ENCODE results near the gene IDH2. TPM values are rescaled to one million over a fixed set of nuclear protein-coding genes. Genes with fewer than 3 reads are reported as not detected.

The IDH2 gene
- total RNA-seq, 1 experiment from 2014 or later: 48.1 TPM

GRCh38 chr15:90080818-90081393 lies 21.4 kb downstream of the IDH2 start:
- H3K9me3 ChIP-seq (ENCODE audit: control insufficient read depth in 1 of 2, insufficient read depth in 1 of 2, low read depth in 1 of 2, low read length in 2 of 2): no peaks in the 10 kb centered on the region
- no peaks in the 10 kb centered on the region for H3K79me2 ChIP-seq (ENCODE audit: insufficient read depth, low read length)
- no peaks in the 10 kb centered on the region; a peak in 1 of 4 replicates for H3K36me3 ChIP-seq (ENCODE audit: control insufficient read depth in 1 of 2, insufficient read depth in 2 of 2, low read length in 2 of 2)
- no peaks in the 10 kb centered on the region for H3K9me2 ChIP-seq (ENCODE audit: insufficient read depth)
- no peak overlapping the region for H3K9ac ChIP-seq (ENCODE audit: low read length)
- no peak overlapping the region for H3K4me2 ChIP-seq (ENCODE audit: low read length)
- POLR2A ChIA-PET: no interaction called here
- no peak overlapping the region for H3K27ac ChIP-seq (ENCODE audit: low read depth, low read length)
- H3K4me3 ChIP-seq (replicated peaks in 1 of 2; ENCODE audit: low read depth in 1 of 2, low read length in 2 of 2): no peak overlapping the region
- H3K4me1 ChIP-seq (ENCODE audit: control insufficient read depth in 1 of 2, insufficient read depth in 2 of 2, low read length in 2 of 2): peaks cover 4 to 10% of the 10 kb centered on the region in 2 experiments
- BruUV-seq (replicated peaks): no TSS peak
- DNase-seq (ENCODE audit: low read depth, low spot score) (no peak), ATAC-seq (no peak)
- H2AFZ ChIP-seq (ENCODE audit: low read depth, low read length, poor library complexity, severe bottlenecking): no peak overlapping the region
- intact Hi-C loops (cut with micrococcal nuclease): no loop called here
- CTCF ChIA-PET: no interaction called here
- H4K20me1 ChIP-seq (ENCODE audit: insufficient read depth): no peaks in the 10 kb centered on the region
- RAD21 ChIA-PET (ENCODE audit: low non-redundant PET in 1 of 2, low total read pairs in 2 of 2, uncharacterized antibody in 2 of 2, unreplicated experiment in 2 of 2): no interaction called here
- TF ChIP-seq EGR1 (IDR thresholded peaks at IDR 0.05; ENCODE audit: low read depth) (no peak), POLR2A (IDR thresholded peaks at IDR 0.05; ENCODE audit: borderline replicate concordance, extremely low read depth, insufficient read depth, insufficient read length) (no peak), EZH2 (IDR thresholded peaks at IDR 0.05) (no peak), REST (IDR thresholded peaks at IDR 0.05; ENCODE audit: low read depth) (no peak), ZBTB33 (IDR thresholded peaks at IDR 0.05; ENCODE audit: extremely low read depth, insufficient replicate concordance, low read length) (no peak), ATF3 (IDR thresholded peaks at IDR 0.05) (no peak), TCF7L2 (IDR thresholded peaks at IDR 0.05; ENCODE audit: borderline replicate concordance, extremely low read depth, insufficient read depth, insufficient read length) (no peak), ELF1 (IDR thresholded peaks at IDR 0.05; ENCODE audit: borderline replicate concordance, low read depth) (no peak), CEBPB (IDR thresholded peaks at IDR 0.05; ENCODE audit: low read depth) (no peak)
- no peaks in the 10 kb centered on the region for H3K27me3 ChIP-seq (ENCODE audit: insufficient read depth, low read length)
